ENCODE data around the gene TRERF1. TPM values are rescaled to one million over a fixed set of nuclear protein-coding genes. Genes with fewer than 3 reads are reported as not detected.

The TRERF1 gene
- total and polyA plus RNA-seq, 2 of the 4 experiments (the other 2 are of a cell fraction) = 6.3 to 9.9 TPM

DNA sequence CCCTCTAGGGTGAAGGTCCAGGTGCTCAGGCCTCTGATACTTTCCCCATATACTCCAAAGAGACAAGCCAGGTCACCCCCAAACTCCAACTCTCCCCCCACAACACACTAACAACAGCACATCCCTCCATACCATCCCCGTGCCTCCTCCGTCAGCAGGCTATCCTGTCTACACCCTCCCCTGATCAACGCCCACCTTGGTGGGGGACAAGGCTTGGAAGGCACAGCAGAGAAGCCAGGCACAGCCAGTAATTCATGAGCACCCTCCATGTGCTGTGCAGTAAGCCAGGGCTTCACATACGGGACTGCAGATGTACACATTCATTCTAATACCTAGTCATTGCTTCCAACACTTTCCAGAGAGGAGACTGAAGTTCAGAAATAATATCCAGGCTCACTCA, 57.6 kb downstream of the TRERF1 start:
- no peak overlapping the region for H4K5ac ChIP-seq (ENCODE audit: low read depth, low read length)
- dilution Hi-C loops (cut with HindIII; ENCODE audit: low sequenced_read_pairs, unreplicated experiment) (no loop called here), in situ Hi-C loops (cut with MboI; ENCODE audit: low sequenced_read_pairs) (no loop called here), intact Hi-C loops (cut with micrococcal nuclease) (no loop called here)
- no peak overlapping the region for H2AK9ac ChIP-seq (replicated peaks; ENCODE audit: low read depth, low read length, poor library complexity)
- no peak for ATAC-seq (ENCODE audit: low read depth)
- H3K36me3 ChIP-seq (ENCODE audit: control insufficient read depth, insufficient read depth, low read length) = no peaks in the 10 kb centered on the region
- peaks cover 24% of the 10 kb centered on the region for H3K9me1 ChIP-seq (ENCODE audit: insufficient read depth, low read length)
- no peak overlapping the region for H3K9ac ChIP-seq (ENCODE audit: low read depth, low read length)
- H2BK15ac ChIP-seq (ENCODE audit: low read depth, low read length) = no peak overlapping the region
- peaks cover 73 to 93% of the 10 kb centered on the region in 2 experiments for H3K79me1 ChIP-seq (ENCODE audit: low read depth in 1 of 2, low read length in 2 of 2)
- no peak overlapping the region for H3K4me2 ChIP-seq (ENCODE audit: low read depth, low read length)
- H2BK20ac ChIP-seq (ENCODE audit: low read depth, low read length) = no peak overlapping the region
- peaks cover 66% of the 10 kb centered on the region for H4K20me1 ChIP-seq (ENCODE audit: insufficient read depth, low read length)
- H2AFZ ChIP-seq (replicated peaks; ENCODE audit: low read length, poor library complexity) = no peak overlapping the region
- DNase-seq = no peak
- H3K23ac ChIP-seq (ENCODE audit: low read depth, low read length) = no peak overlapping the region
- H3K4me3 ChIP-seq (ENCODE audit: insufficient read depth, low read depth, low read length) = no peak overlapping the region
- CTCF ChIA-PET = no interaction called here
- no peak overlapping the region for H2BK5ac ChIP-seq (ENCODE audit: low read depth, low read length, poor library complexity, severe bottlenecking)
- H3K4ac ChIP-seq (ENCODE audit: low read depth, low read length) = no peak overlapping the region
- no peak overlapping the region for H3K27ac ChIP-seq (ENCODE audit: insufficient read depth, low read length)
- H3K9me3 ChIP-seq (ENCODE audit: control insufficient read depth, insufficient read depth, low read length) = no peaks in the 10 kb centered on the region
- no TSS peak for BruUV-seq (replicated peaks)
- POLR2A ChIA-PET (ENCODE audit: unreplicated experiment) = no interaction called here
- no peaks in the 10 kb centered on the region for H3K27me3 ChIP-seq (ENCODE audit: control insufficient read depth, insufficient read depth, low read length)
- no peak overlapping the region for H4K91ac ChIP-seq (ENCODE audit: insufficient read depth, low read depth, low read length)
- H3K4me1 ChIP-seq (ENCODE audit: control insufficient read depth, insufficient read depth, low read length) = peaks cover 2% of the 10 kb centered on the region; the same call in 1 of the 2 replicates
- no peak overlapping the region for H2AK5ac ChIP-seq (ENCODE audit: low read depth, low read length)
- no peak for TF ChIP-seq FOS (IDR thresholded peaks at IDR 0.05; ENCODE audit: low read depth, low read length)
- no peak for TF ChIP-seq ELK1 (IDR thresholded peaks at IDR 0.05; ENCODE audit: borderline replicate concordance, low read depth, low read length)
- TF ChIP-seq RAD21 (IDR thresholded peaks at IDR 0.05; ENCODE audit: low read length) = no peak
- no peak for TF ChIP-seq SMC3 (IDR thresholded peaks at IDR 0.05; ENCODE audit: low read depth, low read length)
- no peak for TF ChIP-seq MXI1 (IDR thresholded peaks at IDR 0.05; ENCODE audit: borderline replicate concordance, low read depth, low read length)
- no peak for TF ChIP-seq CTCF (conservative IDR thresholded peaks at IDR 0.05; ENCODE audit: low read depth, low read length)
- TF ChIP-seq RCOR1 (IDR thresholded peaks at IDR 0.05; ENCODE audit: insufficient replicate concordance, low read length) = no peak
- TF ChIP-seq MAZ (IDR thresholded peaks at IDR 0.05; ENCODE audit: borderline replicate concordance, low read depth, low read length) = no peak
- no peak for TF ChIP-seq NFE2L2 (IDR thresholded peaks at IDR 0.05; ENCODE audit: low read depth, low read length)
- no peak for TF ChIP-seq RFX5 (IDR thresholded peaks at IDR 0.05; ENCODE audit: low read depth, low read length)
- H4K8ac ChIP-seq (ENCODE audit: low read depth in 2 of 2, low read length in 2 of 2) = no peak overlapping the region
- no peak overlapping the region for H2BK120ac ChIP-seq (ENCODE audit: low read depth, low read length)
- 88% methylated on average over 3 of the region's 4 CpGs; no CpG with 5 or more reads in 1 of the 2 experiments for WGBS, 2 experiments (ENCODE audit: extremely low coverage in 2 of 2, insufficient read length in 1 of 2)
- H3K18ac ChIP-seq (ENCODE audit: low read depth, low read length) = no peak overlapping the region
- H3K14ac ChIP-seq (replicated peaks; ENCODE audit: low read depth, low read length) = no peak overlapping the region
- no peak overlapping the region for H3K56ac ChIP-seq (ENCODE audit: extremely low read depth, insufficient read depth, low read length)

Data from IMR-90 (cell line).